Transverse colon (tissue), 3 donors: Measurements from ENCODE around the gene SSTR1.

Experiments
- POLR2A ChIP-seq: fragments of 450-650 bp; IDR thresholded peaks from one replicate; pipeline ENCODE4 v1.6.1; 2016; ENCODE audit warnings: antibody characterized with exemption, mild to moderate bottlenecking, moderate library complexity
- TF ChIP-seq, protein P1 (sequence below), 5 experiments: fragments of 200-600 bp in 3 of 5; fragments of 450-650 bp in 2 of 5; sonication (generic) in 3 of 5; IDR thresholded peaks; 1 replicate in 2 of 5; 2 replicates in 3 of 5; pipeline ENCODE4 v1.5.1; 2016 to 2017; ENCODE audit warnings: antibody characterized with exemption in 5 of 5, inconsistent platforms in 3 of 5, mild to moderate bottlenecking in 2 of 5, moderate library complexity in 1 of 5

DNA sequence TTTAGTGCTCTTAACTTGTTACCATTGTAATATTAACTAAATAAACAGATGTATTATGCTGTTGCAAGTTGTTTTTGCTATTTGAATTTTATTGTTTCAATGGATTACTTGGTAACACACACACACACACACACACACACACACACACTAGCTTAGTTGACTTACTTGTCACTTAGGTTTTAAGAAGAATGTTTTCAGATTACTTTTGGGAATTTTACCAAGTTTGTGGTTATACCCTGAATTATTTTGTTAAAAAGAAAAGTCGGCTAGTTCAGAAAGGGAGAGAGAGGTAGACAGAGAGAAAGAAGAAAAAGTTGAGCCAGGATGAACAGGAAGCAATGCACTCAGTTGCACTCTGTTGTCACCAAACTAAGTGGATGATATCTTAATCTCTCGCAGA is 5.3 kb downstream of the SSTR1 start:
- TF ChIP-seq, protein P1, sequence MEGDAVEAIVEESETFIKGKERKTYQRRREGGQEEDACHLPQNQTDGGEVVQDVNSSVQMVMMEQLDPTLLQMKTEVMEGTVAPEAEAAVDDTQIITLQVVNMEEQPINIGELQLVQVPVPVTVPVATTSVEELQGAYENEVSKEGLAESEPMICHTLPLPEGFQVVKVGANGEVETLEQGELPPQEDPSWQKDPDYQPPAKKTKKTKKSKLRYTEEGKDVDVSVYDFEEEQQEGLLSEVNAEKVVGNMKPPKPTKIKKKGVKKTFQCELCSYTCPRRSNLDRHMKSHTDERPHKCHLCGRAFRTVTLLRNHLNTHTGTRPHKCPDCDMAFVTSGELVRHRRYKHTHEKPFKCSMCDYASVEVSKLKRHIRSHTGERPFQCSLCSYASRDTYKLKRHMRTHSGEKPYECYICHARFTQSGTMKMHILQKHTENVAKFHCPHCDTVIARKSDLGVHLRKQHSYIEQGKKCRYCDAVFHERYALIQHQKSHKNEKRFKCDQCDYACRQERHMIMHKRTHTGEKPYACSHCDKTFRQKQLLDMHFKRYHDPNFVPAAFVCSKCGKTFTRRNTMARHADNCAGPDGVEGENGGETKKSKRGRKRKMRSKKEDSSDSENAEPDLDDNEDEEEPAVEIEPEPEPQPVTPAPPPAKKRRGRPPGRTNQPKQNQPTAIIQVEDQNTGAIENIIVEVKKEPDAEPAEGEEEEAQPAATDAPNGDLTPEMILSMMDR (IDR thresholded peaks at IDR 0.05) = no peak
- no peak for TF ChIP-seq POLR2A
